ENCODE data around the gene ZNF197. TPM values are rescaled to one million over a fixed set of nuclear protein-coding genes. Genes with fewer than 3 reads are reported as not detected.

ZNF197 gene
- total RNA-seq, 2 donors from 2014 or later = 10.9 to 17.1 TPM

GRCh38 chr3:44628716-44629115 lies 3.9 kb downstream of the ZNF197 start:
- Histone ChIP-seq H3K4me1 (peaks cover 12% of the 10 kb centered on the region), H3K4me3 (no peak overlapping the region), H3K36me3 (replicated peaks in 1 of 2; ENCODE audit: insufficient read depth in 1 of 2, low read depth in 2 of 2) (peaks cover 5% of the 10 kb centered on the region in 2 donors), H3K27me3 (no peaks in the 10 kb centered on the region), H3K9me3 (no peaks in the 10 kb centered on the region), H3K27ac (no peak overlapping the region)
- DNase-seq (no peak), ATAC-seq (no peak)
- WGBS, 2 donors = 90 to 93% methylated on average over 2 of the region's 2 CpGs
- intact Hi-C loops (cut with DNase I) = no loop called here
- TF ChIP-seq CTCF (IDR thresholded peaks at IDR 0.05) = no peak
- no peak for TF ChIP-seq POLR2A (IDR thresholded peaks at IDR 0.05)

- intact Hi-C loops (cut with DNase I) = no loop called here
- ATAC-seq = no peak
- no peak overlapping the region for H3K27ac ChIP-seq
- 94 to 100% methylated on average over 3 of the region's 3 CpGs for WGBS, 2 donors
- DNase-seq = no peak
- no peaks in the 10 kb centered on the region for H3K27me3 ChIP-seq
- H3K4me1 ChIP-seq = no peaks in the 10 kb centered on the region
- no peaks in the 10 kb centered on the region for H3K9me3 ChIP-seq
- peaks cover 5 to 11% of the 10 kb centered on the region in 2 donors for H3K36me3 ChIP-seq (replicated peaks in 1 of 2; ENCODE audit: insufficient read depth in 1 of 2, low read depth in 2 of 2)
- no peak for TF ChIP-seq CTCF (IDR thresholded peaks at IDR 0.05)
- TF ChIP-seq POLR2A (IDR thresholded peaks at IDR 0.05) = no peak
- no peak overlapping the region for H3K4me3 ChIP-seq
These were observed 7.4 kb downstream of the ZNF197 start for GRCh38 chr3:44632193-44632592.

GRCh38 chr3:44642337-44642736 lies 17.5 kb downstream of the ZNF197 start:
- H3K27me3 ChIP-seq = no peaks in the 10 kb centered on the region
- H3K4me3 ChIP-seq = no peak overlapping the region
- H3K4me1 ChIP-seq = no peaks in the 10 kb centered on the region
- DNase-seq = no peak
- peaks cover 0 to 30% (median 5%) of the 10 kb centered on the region in 3 donors for H3K9me3 ChIP-seq
- TF ChIP-seq CTCF (IDR thresholded peaks at IDR 0.05) (no peak), POLR2A (IDR thresholded peaks at IDR 0.05) (no peak)
- intact Hi-C loops (cut with DNase I) = no loop called here
- ATAC-seq = no peak
- peaks cover 23% of the 10 kb centered on the region in 2 donors for H3K36me3 ChIP-seq (replicated peaks in 1 of 2; ENCODE audit: insufficient read depth in 1 of 2, low read depth in 2 of 2)
- WGBS, 2 donors = 96 to 100% methylated on average over 4 of the region's 4 CpGs
- H3K27ac ChIP-seq = no peak overlapping the region

GRCh38 chr3:44643024-44643423 lies 18.2 kb downstream of the ZNF197 start:
- Histone ChIP-seq H3K27me3 (no peaks in the 10 kb centered on the region), H3K4me3 (no peak overlapping the region), H3K4me1 (peaks cover 1% of the 10 kb centered on the region), H3K36me3 (replicated peaks in 1 of 2; ENCODE audit: insufficient read depth in 1 of 2, low read depth in 2 of 2) (peaks cover 23% of the 10 kb centered on the region in 2 donors), H3K9me3 (peaks cover 0 to 30% (median 5%) of the 10 kb centered on the region in 3 donors), H3K27ac (no peak overlapping the region)
- WGBS, 2 donors = 97 to 98% methylated on average over 4 of the region's 4 CpGs
- TF ChIP-seq POLR2A (IDR thresholded peaks at IDR 0.05) = no peak
- TF ChIP-seq CTCF (IDR thresholded peaks at IDR 0.05) = no peak
- ATAC-seq (no peak), DNase-seq (no peak)
- intact Hi-C loops (cut with DNase I) = no loop called here

GRCh38 chr3:44647771-44648170 lies 22.9 kb downstream of the ZNF197 start:
- no peaks in the 10 kb centered on the region for H3K27me3 ChIP-seq
- DNase-seq (no peak), ATAC-seq (no peak)
- TF ChIP-seq POLR2A (IDR thresholded peaks at IDR 0.05) (no peak), CTCF (IDR thresholded peaks at IDR 0.05) (no peak)
- no peak overlapping the region for H3K4me3 ChIP-seq
- peaks cover 6% of the 10 kb centered on the region for H3K4me1 ChIP-seq
- intact Hi-C loops (cut with DNase I) = no loop called here
- 84 to 94% methylated on average over 1 of the region's 1 CpG for whole genome bisulfite sequencing, 2 donors
- H3K9me3 ChIP-seq = peaks cover 0 to 11% (median 2%) of the 10 kb centered on the region in 3 donors
- H3K27ac ChIP-seq = no peak overlapping the region
- peaks cover 4 to 7% of the 10 kb centered on the region in 2 donors for H3K36me3 ChIP-seq (replicated peaks in 1 of 2; ENCODE audit: insufficient read depth in 1 of 2, low read depth in 2 of 2)
